Fibroblast of the aortic adventitia (primary cell): ENCODE results near the gene CALML6. TPM values are rescaled to one million over a fixed set of nuclear protein-coding genes. Genes with fewer than 3 reads are reported as not detected.

Experiments used
- DNase-seq: peaks from one replicate; pipeline ENCODE4 v3.0.0-alpha.2; 2010; ENCODE audit warnings: low read depth
- H3K4me3 ChIP-seq: 2 replicates; pipeline ENCODE4 v1.5.1; 2011; ENCODE audit warnings: low read depth, mild to moderate bottlenecking, control low read depth, low read length, moderate library complexity
- CTCF ChIP-seq: IDR thresholded peaks from 2 replicates; pipeline ENCODE4 v1.5.1; 2011; ENCODE audit warnings: mild to moderate bottlenecking, low read length, control low read depth, inconsistent platforms; ENCODE audit not compliant: insufficient read depth
- total RNA-seq: library from RNA; depleted of rRNA; stranded (reverse); fragments of >200 nt; gene quantifications from 2 replicates; pipeline ENCODE4 v1.2.3, GENCODE V29; 2012; ENCODE audit warnings: low replicate concordance

The CALML6 gene
- total RNA-seq, 1 donor: 0.36 TPM

GRCh38 chr1:1947493-1947892 is 32.4 kb downstream of the CALML6 start:
- no peak for DNase-seq
- H3K4me3 ChIP-seq: no peak overlapping the region
- TF ChIP-seq CTCF: no peak

- no peak overlapping the region for H3K4me3 ChIP-seq
- no peak for DNase-seq
- TF ChIP-seq CTCF: no peak
Measured at GRCh38 chr1:1948783-1949182, 33.7 kb downstream of the CALML6 start.

GRCh38 chr1:1950940-1951339 is 35.9 kb downstream of the CALML6 start:
- DNase-seq: no peak
- no peak overlapping the region for H3K4me3 ChIP-seq
- TF ChIP-seq CTCF: no peak

- TF ChIP-seq CTCF: no peak
- no peak for DNase-seq
- H3K4me3 ChIP-seq: no peak overlapping the region
Measured at GRCh38 chr1:1954015-1954414, 39.0 kb downstream of the CALML6 start.

- no peak overlapping the region for H3K4me3 ChIP-seq
- no peak for DNase-seq
- peak; percentile 5 for TF ChIP-seq CTCF
Measured at GRCh38 chr1:1954831-1955441, 39.9 kb downstream of the CALML6 start.

GRCh38 chr1:1955621-1956094 is 40.6 kb downstream of the CALML6 start:
- H3K4me3 ChIP-seq: no peak overlapping the region
- no peak for TF ChIP-seq CTCF
- DNase-seq: no peak

- DNase-seq: no peak
- H3K4me3 ChIP-seq: no peak overlapping the region
- TF ChIP-seq CTCF: no peak
Measured at GRCh38 chr1:1956101-1956500, 41.0 kb downstream of the CALML6 start.
